ENCODE measurements around the gene PTGES3.

GRCh38 chr12:56688846-56689109 lies 694 bp upstream of the PTGES3 start:
- TF ChIP-seq, protein P1, sequence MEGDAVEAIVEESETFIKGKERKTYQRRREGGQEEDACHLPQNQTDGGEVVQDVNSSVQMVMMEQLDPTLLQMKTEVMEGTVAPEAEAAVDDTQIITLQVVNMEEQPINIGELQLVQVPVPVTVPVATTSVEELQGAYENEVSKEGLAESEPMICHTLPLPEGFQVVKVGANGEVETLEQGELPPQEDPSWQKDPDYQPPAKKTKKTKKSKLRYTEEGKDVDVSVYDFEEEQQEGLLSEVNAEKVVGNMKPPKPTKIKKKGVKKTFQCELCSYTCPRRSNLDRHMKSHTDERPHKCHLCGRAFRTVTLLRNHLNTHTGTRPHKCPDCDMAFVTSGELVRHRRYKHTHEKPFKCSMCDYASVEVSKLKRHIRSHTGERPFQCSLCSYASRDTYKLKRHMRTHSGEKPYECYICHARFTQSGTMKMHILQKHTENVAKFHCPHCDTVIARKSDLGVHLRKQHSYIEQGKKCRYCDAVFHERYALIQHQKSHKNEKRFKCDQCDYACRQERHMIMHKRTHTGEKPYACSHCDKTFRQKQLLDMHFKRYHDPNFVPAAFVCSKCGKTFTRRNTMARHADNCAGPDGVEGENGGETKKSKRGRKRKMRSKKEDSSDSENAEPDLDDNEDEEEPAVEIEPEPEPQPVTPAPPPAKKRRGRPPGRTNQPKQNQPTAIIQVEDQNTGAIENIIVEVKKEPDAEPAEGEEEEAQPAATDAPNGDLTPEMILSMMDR (IDR thresholded peaks at IDR 0.05), result no peak
- TF ChIP-seq POLR2A (IDR thresholded peaks at IDR 0.05), result no peak

Data from testis (tissue), 2 donors.